Activated naive CD4-positive, alpha-beta T cell treated with anti-CD3 and anti-CD28 coated beads, Interleukin-2, amount 50 U/mL, for 72 hours (primary cell): ENCODE results near the gene FIP1L1. TPM values are rescaled to one million over a fixed set of nuclear protein-coding genes. Genes with fewer than 3 reads are reported as not detected.
"Not testable (repeated sequence)": the region's sequence is repeated elsewhere in the genome, so short reads cannot be mapped to it uniquely, and the experiment has no call there.

Source experiments
- ATAC-seq, 2 donors: fragments of 150-1000 bp; cut with Tn5 transposase; 2 replicates each; pipeline ENCODE4 v1.10.0; 2021; ENCODE audit warnings: mild to moderate bottlenecking in 2 of 2, moderate library complexity in 2 of 2
- DNase-seq, 2 donors: peaks; one replicate each; pipeline ENCODE4 v3.0.0; 2021 to 2022; ENCODE audit warnings: low spot score in 2 of 2
- H3K27ac Mint-ChIP-seq, 2 donors: one replicate each; pipeline ENCODE4 v1.8.0; 2022; ENCODE audit warnings: mild to moderate bottlenecking in 2 of 2, mixed read lengths in 2 of 2
- H3K36me3 Mint-ChIP-seq, 2 donors: one replicate each; pipeline ENCODE4 v1.8.0; 2022; ENCODE audit warnings: mixed read lengths in 2 of 2
- H3K9me3 Mint-ChIP-seq, 2 donors: one replicate each; pipeline ENCODE4 v1.8.0; 2022; ENCODE audit warnings: mixed read lengths in 2 of 2
- total RNA-seq, 2 donors: library from RNA; stranded (reverse); gene quantifications; one replicate each; pipeline ENCODE4 v1.2.3, GENCODE V29; 2022

Gene FIP1L1
- total RNA-seq, 2 donors from 2014 or later: 76.3 to 83.8 TPM

GRCh38 chr4:53444954-53445353, 67.5 kb downstream of the FIP1L1 start:
- no peak overlapping the region for H3K27ac Mint-ChIP-seq
- ATAC-seq (no peak), DNase-seq (no peak)
- H3K36me3 Mint-ChIP-seq: peaks cover 13 to 20% of the 10 kb centered on the region in 2 donors
- H3K9me3 Mint-ChIP-seq: no peaks in the 10 kb centered on the region

GRCh38 chr4:53450773-53451172, 73.3 kb downstream of the FIP1L1 start:
- Mint-ChIP-seq H3K27ac (peak overlapping the region in 1 of 2 donors; percentile 55), H3K36me3 (peaks cover 13 to 33% of the 10 kb centered on the region in 2 donors), H3K9me3 (no peaks in the 10 kb centered on the region)
- DNase-seq (no peak), ATAC-seq (peak in 1 of 2 donors; percentile 44)

- Mint-ChIP-seq H3K36me3 (peaks cover 8 to 36% of the 10 kb centered on the region in 2 donors), H3K27ac (no peak overlapping the region), H3K9me3 (no peaks in the 10 kb centered on the region)
- no peak for DNase-seq
- no peak for ATAC-seq
These were observed 75.9 kb downstream of the FIP1L1 start for GRCh38 chr4:53453385-53453784.

DNA sequence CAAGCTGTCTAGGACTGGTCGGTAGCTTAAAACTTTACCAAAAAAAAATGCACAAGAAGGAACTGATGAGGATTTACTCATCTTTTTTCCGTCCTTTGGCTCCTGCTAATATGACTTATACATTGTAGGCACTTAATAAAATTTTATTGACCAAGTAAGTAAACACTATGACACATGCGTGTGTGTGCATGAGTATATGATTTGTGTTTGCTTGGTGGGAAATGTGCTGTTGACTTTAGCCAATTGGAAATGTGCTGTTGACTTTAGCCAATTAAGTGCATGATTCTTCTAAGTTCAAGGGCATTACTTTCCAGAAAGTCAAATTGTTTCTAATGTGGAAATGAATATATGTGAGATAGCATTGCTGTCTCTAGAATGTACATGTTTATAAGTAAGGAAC, 78.3 kb downstream of the FIP1L1 start:
- ATAC-seq (no peak), DNase-seq (no peak)
- H3K36me3 Mint-ChIP-seq: peaks cover 8 to 49% of the 10 kb centered on the region in 2 donors
- H3K9me3 Mint-ChIP-seq: no peaks in the 10 kb centered on the region
- H3K27ac Mint-ChIP-seq: no peak overlapping the region

DNA sequence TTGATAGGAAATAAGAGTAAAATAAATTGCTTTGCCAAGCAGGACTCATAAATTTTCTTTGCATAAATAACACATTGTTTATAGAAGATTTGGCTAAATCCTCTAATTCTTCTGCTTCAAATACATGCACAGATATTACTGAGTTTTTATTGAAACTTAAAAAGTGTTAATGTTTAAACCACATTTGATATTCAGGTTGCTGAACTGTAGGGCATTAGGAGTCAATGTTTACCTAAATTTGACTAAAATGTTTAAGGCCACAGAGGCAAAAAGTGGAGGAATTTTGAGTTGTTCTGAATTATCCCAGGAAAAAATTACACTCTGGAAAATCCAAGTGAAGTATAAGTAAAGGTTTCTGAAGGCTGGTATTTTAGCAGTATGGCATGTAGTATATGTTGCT, 78.7 kb downstream of the FIP1L1 start:
- DNase-seq (no peak), ATAC-seq (no peak)
- no peaks in the 10 kb centered on the region for H3K9me3 Mint-ChIP-seq
- peaks cover 8 to 45% of the 10 kb centered on the region in 2 donors for H3K36me3 Mint-ChIP-seq
- no peak overlapping the region for H3K27ac Mint-ChIP-seq

DNA sequence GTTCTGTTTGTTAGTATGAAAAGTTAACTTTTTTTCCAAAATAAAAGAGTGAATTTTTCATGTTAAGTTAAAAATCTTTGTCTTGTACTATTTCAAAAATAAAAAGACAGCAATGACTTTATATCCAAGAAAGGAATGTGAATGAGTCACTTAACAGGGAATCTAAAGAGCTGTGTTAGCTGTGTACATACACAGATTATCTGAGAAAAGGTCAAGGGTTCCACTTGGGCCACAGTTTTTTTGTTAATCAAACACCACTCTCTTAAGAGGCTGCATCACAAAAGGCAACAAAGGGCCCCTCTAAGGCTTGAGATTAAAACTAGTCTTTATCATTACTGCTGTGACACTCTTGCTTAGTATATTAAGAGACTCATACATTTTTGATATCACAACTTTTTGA, 82.1 kb downstream of the FIP1L1 start:
- Mint-ChIP-seq H3K27ac (peak overlapping the region in 1 of 2 donors; percentile 55), H3K9me3 (no peaks in the 10 kb centered on the region), H3K36me3 (peaks cover 4 to 25% of the 10 kb centered on the region in 2 donors)
- DNase-seq: no peak
- ATAC-seq: no peak

DNA sequence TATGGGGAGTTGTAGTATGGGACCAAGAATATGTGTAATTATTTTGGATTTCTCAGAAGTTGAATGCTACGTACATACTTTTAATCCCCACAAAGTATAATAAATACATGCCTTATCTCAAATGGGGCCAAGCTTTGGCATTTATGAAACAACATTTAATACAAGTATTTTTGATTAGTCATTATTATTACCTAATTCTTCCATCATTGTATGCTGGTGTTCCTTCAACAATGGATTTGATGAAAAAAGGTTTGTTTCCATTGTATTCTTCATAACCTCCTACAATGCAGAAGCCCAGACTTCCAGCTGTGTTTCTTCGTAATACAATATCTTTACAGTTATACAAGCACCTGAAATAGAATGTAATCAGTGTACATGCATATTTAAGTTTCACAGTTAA, 83.8 kb downstream of the FIP1L1 start:
- Mint-ChIP-seq H3K36me3 (peaks cover 0 to 16% of the 10 kb centered on the region in 2 donors), H3K27ac (no peak overlapping the region), H3K9me3 (no peaks in the 10 kb centered on the region)
- ATAC-seq (no peak), DNase-seq (no peak)

GRCh38 chr4:53463340-53463739, 85.9 kb downstream of the FIP1L1 start:
- H3K36me3 Mint-ChIP-seq: peaks cover 14 to 24% of the 10 kb centered on the region in 2 donors
- DNase-seq (no peak), ATAC-seq (no peak)
- no peak overlapping the region for H3K27ac Mint-ChIP-seq
- peaks cover 8% of the 10 kb centered on the region in 2 donors for H3K9me3 Mint-ChIP-seq

- Mint-ChIP-seq H3K36me3 (peaks cover 16 to 23% of the 10 kb centered on the region in 2 donors), H3K9me3 (peaks cover 14 to 18% of the 10 kb centered on the region in 2 donors), H3K27ac (no peak overlapping the region)
- ATAC-seq (no peak), DNase-seq (no peak)
These were observed 87.8 kb downstream of the FIP1L1 start for GRCh38 chr4:53465281-53465680.

DNA sequence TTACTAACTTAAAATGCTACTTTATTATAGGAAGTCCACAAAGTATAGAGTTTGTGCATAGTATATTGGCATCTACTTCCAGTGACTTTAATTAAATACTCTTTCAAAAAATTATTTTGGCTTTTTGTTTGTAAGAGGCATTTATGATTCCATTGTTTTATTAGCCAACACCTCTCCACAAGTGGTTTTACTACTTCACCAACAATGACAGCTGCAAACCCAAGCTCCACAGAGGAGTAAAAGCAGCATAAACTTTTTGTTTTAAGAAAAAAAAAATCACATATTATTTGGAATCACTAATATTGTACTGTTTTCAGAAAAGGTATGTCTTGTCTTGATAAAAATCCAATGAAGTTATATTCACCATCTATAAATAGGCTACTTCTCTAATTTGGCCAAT, 88.5 kb downstream of the FIP1L1 start:
- H3K27ac Mint-ChIP-seq: no peak overlapping the region
- peaks cover 16 to 23% of the 10 kb centered on the region in 2 donors for H3K36me3 Mint-ChIP-seq
- H3K9me3 Mint-ChIP-seq: peaks cover 14 to 18% of the 10 kb centered on the region in 2 donors
- ATAC-seq: no peak
- no peak for DNase-seq

- ATAC-seq, DNase-seq, H3K27ac Mint-ChIP-seq: not testable (repeated sequence)
- peaks cover 14 to 18% of the 10 kb centered on the region in 2 donors for H3K9me3 Mint-ChIP-seq
- peaks cover 16 to 23% of the 10 kb centered on the region in 2 donors for H3K36me3 Mint-ChIP-seq
These were observed 89.1 kb downstream of the FIP1L1 start for GRCh38 chr4:53466576-53466975.

GRCh38 chr4:53476232-53477037, 99.0 kb downstream of the FIP1L1 start:
- no peak for ATAC-seq
- Mint-ChIP-seq H3K36me3 (no peaks in the 10 kb centered on the region), H3K27ac (no peak overlapping the region), H3K9me3 (peaks cover 0 to 13% of the 10 kb centered on the region in 2 donors)
- no peak for DNase-seq

DNA sequence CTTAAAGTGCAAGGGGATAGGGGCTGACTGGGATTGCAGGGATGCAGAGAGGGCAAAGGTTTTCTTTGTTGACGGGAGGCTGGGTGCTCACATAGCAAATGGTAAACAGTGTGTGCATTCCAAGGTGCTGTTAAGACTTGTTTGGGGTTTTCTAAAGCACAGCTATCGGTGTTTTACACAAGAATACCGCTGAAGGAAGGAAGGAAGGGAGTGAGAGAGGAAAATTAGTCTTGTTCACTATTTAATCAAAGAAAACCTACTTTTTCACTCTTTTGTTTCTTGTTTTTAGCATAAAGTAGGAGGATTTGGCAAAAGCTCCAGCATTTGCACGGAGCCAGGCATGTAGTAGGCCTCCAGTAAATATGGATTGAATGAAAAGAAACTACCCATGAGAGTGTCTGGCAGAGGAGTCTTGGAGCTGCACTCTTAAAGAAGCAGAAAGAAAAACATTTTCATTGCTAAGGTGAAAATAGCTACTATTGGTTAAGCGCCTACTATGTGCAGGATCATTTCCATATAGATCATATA, 99.7 kb downstream of the FIP1L1 start:
- Mint-ChIP-seq H3K36me3 (no peaks in the 10 kb centered on the region), H3K27ac (no peak overlapping the region), H3K9me3 (peaks cover 0 to 13% of the 10 kb centered on the region in 2 donors)
- no peak for DNase-seq
- ATAC-seq: no peak

- Mint-ChIP-seq H3K9me3 (peaks cover 0 to 11% of the 10 kb centered on the region in 2 donors), H3K27ac (no peak overlapping the region), H3K36me3 (no peaks in the 10 kb centered on the region)
- DNase-seq: no peak
- ATAC-seq: no peak
These were observed 100.2 kb downstream of the FIP1L1 start for GRCh38 chr4:53477636-53478035.

GRCh38 chr4:53478671-53479456, 101.4 kb downstream of the FIP1L1 start:
- no peak for DNase-seq
- Mint-ChIP-seq H3K27ac (no peak overlapping the region), H3K9me3 (peaks cover 0 to 3% of the 10 kb centered on the region in 2 donors), H3K36me3 (no peaks in the 10 kb centered on the region)
- ATAC-seq: peak in 1 of 2 donors; percentile 47

GRCh38 chr4:53479736-53480525, 102.5 kb downstream of the FIP1L1 start:
- Mint-ChIP-seq H3K36me3 (no peaks in the 10 kb centered on the region), H3K9me3 (no peaks in the 10 kb centered on the region), H3K27ac (no peak overlapping the region)
- ATAC-seq: no peak
- no peak for DNase-seq
